GM12874 (cell line): ENCODE data around the gene RNU5B-1.

Experiments
- CTCF ChIP-seq: IDR thresholded peaks from 2 replicates; pipeline ENCODE4 v1.5.1; 2011; ENCODE audit warnings: low read depth, mild to moderate bottlenecking, control low read depth, low read length, moderate library complexity; ENCODE audit not compliant: insufficient read depth

The RNU5B-1 gene

GRCh38 chr15:65329984-65330735, 25.7 kb downstream of the RNU5B-1 start:
- TF ChIP-seq CTCF = no peak

GRCh38 chr15:65330934-65331645, 26.6 kb downstream of the RNU5B-1 start:
- no peak for TF ChIP-seq CTCF

- TF ChIP-seq CTCF = no peak
Measured at GRCh38 chr15:65331811-65332210, 27.3 kb downstream of the RNU5B-1 start.

- no peak for TF ChIP-seq CTCF
Measured at GRCh38 chr15:65332391-65333147, 28.1 kb downstream of the RNU5B-1 start.

- TF ChIP-seq CTCF = no peak
Measured at GRCh38 chr15:65333148-65333820, 28.8 kb downstream of the RNU5B-1 start.

GRCh38 chr15:65333856-65334255, 29.4 kb downstream of the RNU5B-1 start:
- no peak for TF ChIP-seq CTCF
